Measurements from ENCODE around the gene LIG1. TPM values are rescaled to one million over a fixed set of nuclear protein-coding genes. Genes with fewer than 3 reads are reported as not detected.

Gene LIG1
- polyA plus RNA-seq, result 10 to 100 TPM; 13.1 to 26.0 (median 17.3) TPM

GRCh38 chr19:48169939-48170803 is at the start of gene LIG1, which contains the start of gene ZSWIM9:
TSS of gene LIG1 (minus strand) at chr19:48170344. CDS start at chr19:48165566, 4,778 bp downstream.
TSS of gene ZSWIM9 (plus strand) at chr19:48170680. CDS start at chr19:48171803, 1,123 bp downstream.
- Mint-ChIP-seq H3K27ac (peak within 1 kb of the TSS; percentile 95 to 98 (median 97)), H3K36me3 (peaks cover 13 to 16% (median 13%) of the 10 kb centered on the region in 3 donors), H3K27me3 (ENCODE audit: low read depth in 3 of 3) (peaks cover 7 to 12% (median 11%) of the 10 kb centered on the region in 3 donors), H3K4me1 (peaks cover 20 to 23% of the 10 kb centered on the region in 2 donors), H3K4me3 (peak within 1 kb of the TSS; percentile 93 to 100 (median 97)), H3K9me3 (no peaks in the 10 kb centered on the region)
- peak; percentile 91 to 93 (median 93) for DNase-seq

- no peak for DNase-seq
- Mint-ChIP-seq H3K27ac (peak overlapping the region in 2 of 6 donors; percentile 20 to 45), H3K27me3 (ENCODE audit: low read depth in 3 of 3) (peaks cover 0 to 2% (median 0%) of the 10 kb centered on the region in 3 donors), H3K4me3 (no peak overlapping the region), H3K4me1 (peaks cover 0 to under 1% of the 10 kb centered on the region in 2 donors), H3K36me3 (peaks cover 15 to 37% (median 23%) of the 10 kb centered on the region in 3 donors), H3K9me3 (no peaks in the 10 kb centered on the region)
Observed at GRCh38 chr19:48218997-48219396, 48.9 kb upstream of the LIG1 start.

GRCh38 chr19:48216933-48217332 is 46.8 kb upstream of the LIG1 start:
- Mint-ChIP-seq H3K36me3 (peaks cover 13 to 39% (median 28%) of the 10 kb centered on the region in 3 donors), H3K9me3 (no peaks in the 10 kb centered on the region), H3K4me1 (peaks cover 0 to 6% of the 10 kb centered on the region in 2 donors), H3K27me3 (ENCODE audit: low read depth in 3 of 3) (peaks cover 0 to 2% (median 0%) of the 10 kb centered on the region in 3 donors), H3K27ac (peak overlapping the region in 2 of 6 donors; percentile 18 to 46), H3K4me3 (no peak overlapping the region)
- DNase-seq, result no peak

GRCh38 chr19:48213959-48214358 is 43.8 kb upstream of the LIG1 start:
- H3K27me3 Mint-ChIP-seq (ENCODE audit: low read depth in 3 of 3), result peaks cover 0 to 2% (median 0%) of the 10 kb centered on the region in 3 donors
- peaks cover 13 to 39% (median 25%) of the 10 kb centered on the region in 3 donors for H3K36me3 Mint-ChIP-seq
- peak overlapping the region in 1 of 6 donors; percentile 86 for H3K27ac Mint-ChIP-seq
- H3K4me1 Mint-ChIP-seq, result peaks cover 0 to 16% of the 10 kb centered on the region in 2 donors
- no peaks in the 10 kb centered on the region for H3K9me3 Mint-ChIP-seq
- H3K4me3 Mint-ChIP-seq, result no peak overlapping the region
- no peak for DNase-seq

GRCh38 chr19:48210005-48210404 is 39.9 kb upstream of the LIG1 start:
- Mint-ChIP-seq H3K4me1 (peaks cover 7 to 16% of the 10 kb centered on the region in 2 donors), H3K27me3 (ENCODE audit: low read depth in 3 of 3) (no peaks in the 10 kb centered on the region), H3K4me3 (no peak overlapping the region), H3K36me3 (peaks cover 3 to 14% (median 13%) of the 10 kb centered on the region in 3 donors), H3K9me3 (no peaks in the 10 kb centered on the region), H3K27ac (peak overlapping the region in 4 of 6 donors; percentile 44 to 80 (median 76))
- DNase-seq, result no peak

- peaks cover 7 to 16% of the 10 kb centered on the region in 2 donors for H3K4me1 Mint-ChIP-seq
- H3K27ac Mint-ChIP-seq, result peak overlapping the region; percentile 23 to 70 (median 46)
- H3K27me3 Mint-ChIP-seq (ENCODE audit: low read depth in 3 of 3), result peaks cover 0 to 2% (median 0%) of the 10 kb centered on the region in 3 donors
- no peaks in the 10 kb centered on the region for H3K9me3 Mint-ChIP-seq
- DNase-seq, result no peak
- H3K4me3 Mint-ChIP-seq, result no peak overlapping the region
- peaks cover 2 to 6% (median 3%) of the 10 kb centered on the region in 3 donors for H3K36me3 Mint-ChIP-seq
Observed at GRCh38 chr19:48206397-48207093, 36.4 kb upstream of the LIG1 start.

GRCh38 chr19:48203794-48204628 is 33.9 kb upstream of the LIG1 start:
- Mint-ChIP-seq H3K4me3 (no peak overlapping the region), H3K9me3 (no peaks in the 10 kb centered on the region), H3K4me1 (peaks cover 6 to 7% of the 10 kb centered on the region in 2 donors), H3K27ac (no peak overlapping the region), H3K36me3 (no peaks in the 10 kb centered on the region), H3K27me3 (ENCODE audit: low read depth in 3 of 3) (peaks cover 1 to 2% (median 2%) of the 10 kb centered on the region in 3 donors)
- peak; percentile 84 to 87 (median 86) for DNase-seq

- peaks cover 6 to 7% of the 10 kb centered on the region in 2 donors for H3K4me1 Mint-ChIP-seq
- peaks cover 0 to 3% (median 0%) of the 10 kb centered on the region in 3 donors for H3K36me3 Mint-ChIP-seq
- no peaks in the 10 kb centered on the region for H3K9me3 Mint-ChIP-seq
- peaks cover 1 to 4% (median 2%) of the 10 kb centered on the region in 3 donors for H3K27me3 Mint-ChIP-seq (ENCODE audit: low read depth in 3 of 3)
- no peak overlapping the region for H3K27ac Mint-ChIP-seq
- no peak for DNase-seq
- no peak overlapping the region for H3K4me3 Mint-ChIP-seq
Observed at GRCh38 chr19:48203222-48203793, 33.2 kb upstream of the LIG1 start.

- peaks cover 0 to 2% (median 0%) of the 10 kb centered on the region in 6 donors for H3K9me3 Mint-ChIP-seq
- H3K4me3 Mint-ChIP-seq, result no peak overlapping the region
- H3K27me3 Mint-ChIP-seq (ENCODE audit: low read depth in 3 of 3), result peaks cover 1 to 3% (median 2%) of the 10 kb centered on the region in 3 donors
- H3K27ac Mint-ChIP-seq, result peak overlapping the region in 1 of 6 donors; percentile 51
- no peak for DNase-seq
- H3K36me3 Mint-ChIP-seq, result peaks cover 0 to 4% (median 3%) of the 10 kb centered on the region in 3 donors
- H3K4me1 Mint-ChIP-seq, result peaks cover 1 to 13% of the 10 kb centered on the region in 2 donors
Observed at GRCh38 chr19:48196933-48197665, 27.0 kb upstream of the LIG1 start.

GRCh38 chr19:48196321-48196763 is 26.2 kb upstream of the LIG1 start:
- H3K27me3 Mint-ChIP-seq (ENCODE audit: low read depth in 3 of 3), result peaks cover 1 to 3% (median 2%) of the 10 kb centered on the region in 3 donors
- peaks cover 0 to 4% (median 3%) of the 10 kb centered on the region in 3 donors for H3K36me3 Mint-ChIP-seq
- H3K9me3 Mint-ChIP-seq, result peaks cover 0 to 2% (median 0%) of the 10 kb centered on the region in 6 donors
- no peak overlapping the region for H3K27ac Mint-ChIP-seq
- no peak for DNase-seq
- H3K4me1 Mint-ChIP-seq, result peaks cover 1 to 8% of the 10 kb centered on the region in 2 donors
- no peak overlapping the region for H3K4me3 Mint-ChIP-seq

- Mint-ChIP-seq H3K36me3 (peaks cover 0 to 6% (median 4%) of the 10 kb centered on the region in 3 donors), H3K27ac (no peak overlapping the region), H3K4me1 (peaks cover 3 to 8% of the 10 kb centered on the region in 2 donors), H3K4me3 (no peak overlapping the region), H3K27me3 (ENCODE audit: low read depth in 3 of 3) (peaks cover 2 to 3% (median 2%) of the 10 kb centered on the region in 3 donors), H3K9me3 (peaks cover 0 to 2% (median 0%) of the 10 kb centered on the region in 6 donors)
- no peak for DNase-seq
Observed at GRCh38 chr19:48194844-48195830, 25.0 kb upstream of the LIG1 start.

Data from immature natural killer cell (primary cell).